Ishikawa (cell line): Measurements from ENCODE around the gene CIB1.

ENCODE experiments used
- MAX ChIP-seq: IDR thresholded peaks from 2 replicates; pipeline ENCODE4 v1.6.1; 2012
- TAF1 ChIP-seq: IDR thresholded peaks from 2 replicates; pipeline ENCODE4 v1.6.1; 2012; ENCODE audit warnings: low read depth, mild to moderate bottlenecking
- YY1 ChIP-seq: IDR thresholded peaks from 2 replicates; pipeline ENCODE4 v1.6.1; 2012; ENCODE audit warnings: low read depth
- TF ChIP-seq, protein P1 (sequence below): IDR thresholded peaks from 2 replicates; pipeline ENCODE4 v1.6.1; 2012

DNA sequence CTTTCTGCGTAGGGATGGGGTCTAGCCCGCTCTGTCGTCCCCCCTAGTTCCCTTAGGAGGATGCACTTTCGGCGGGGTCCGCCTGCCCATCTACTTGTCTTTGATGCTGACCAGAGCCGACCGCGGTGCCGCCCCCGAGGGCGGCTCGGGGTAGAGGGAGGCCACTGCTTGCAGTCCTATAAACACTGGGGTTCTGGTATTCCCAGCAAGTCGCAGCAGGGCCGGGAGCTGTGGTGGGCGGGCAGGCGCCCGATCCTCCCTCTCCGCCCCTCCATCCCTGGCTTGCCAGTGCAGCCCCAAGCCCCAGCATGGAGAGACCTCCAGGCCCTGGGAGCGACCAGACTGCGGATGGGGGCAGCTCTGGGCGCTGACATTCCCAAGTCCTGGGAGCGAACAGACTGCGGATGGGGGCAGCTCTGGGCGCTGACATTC is 31.8 kb downstream of the CIB1 start:
- no peak for TF ChIP-seq YY1
- TF ChIP-seq TAF1 = no peak
- TF ChIP-seq, protein P1, sequence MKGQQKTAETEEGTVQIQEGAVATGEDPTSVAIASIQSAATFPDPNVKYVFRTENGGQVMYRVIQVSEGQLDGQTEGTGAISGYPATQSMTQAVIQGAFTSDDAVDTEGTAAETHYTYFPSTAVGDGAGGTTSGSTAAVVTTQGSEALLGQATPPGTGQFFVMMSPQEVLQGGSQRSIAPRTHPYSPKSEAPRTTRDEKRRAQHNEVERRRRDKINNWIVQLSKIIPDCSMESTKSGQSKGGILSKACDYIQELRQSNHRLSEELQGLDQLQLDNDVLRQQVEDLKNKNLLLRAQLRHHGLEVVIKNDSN = no peak
- no peak for TF ChIP-seq MAX
